Fibroblast of skin of right quadriceps (primary cell): ENCODE data around the gene RPP30.

Source experiments
- DNase-seq: peaks from one replicate; pipeline ENCODE4 v3.0.0-alpha.2; 2013

RPP30 gene

DNA sequence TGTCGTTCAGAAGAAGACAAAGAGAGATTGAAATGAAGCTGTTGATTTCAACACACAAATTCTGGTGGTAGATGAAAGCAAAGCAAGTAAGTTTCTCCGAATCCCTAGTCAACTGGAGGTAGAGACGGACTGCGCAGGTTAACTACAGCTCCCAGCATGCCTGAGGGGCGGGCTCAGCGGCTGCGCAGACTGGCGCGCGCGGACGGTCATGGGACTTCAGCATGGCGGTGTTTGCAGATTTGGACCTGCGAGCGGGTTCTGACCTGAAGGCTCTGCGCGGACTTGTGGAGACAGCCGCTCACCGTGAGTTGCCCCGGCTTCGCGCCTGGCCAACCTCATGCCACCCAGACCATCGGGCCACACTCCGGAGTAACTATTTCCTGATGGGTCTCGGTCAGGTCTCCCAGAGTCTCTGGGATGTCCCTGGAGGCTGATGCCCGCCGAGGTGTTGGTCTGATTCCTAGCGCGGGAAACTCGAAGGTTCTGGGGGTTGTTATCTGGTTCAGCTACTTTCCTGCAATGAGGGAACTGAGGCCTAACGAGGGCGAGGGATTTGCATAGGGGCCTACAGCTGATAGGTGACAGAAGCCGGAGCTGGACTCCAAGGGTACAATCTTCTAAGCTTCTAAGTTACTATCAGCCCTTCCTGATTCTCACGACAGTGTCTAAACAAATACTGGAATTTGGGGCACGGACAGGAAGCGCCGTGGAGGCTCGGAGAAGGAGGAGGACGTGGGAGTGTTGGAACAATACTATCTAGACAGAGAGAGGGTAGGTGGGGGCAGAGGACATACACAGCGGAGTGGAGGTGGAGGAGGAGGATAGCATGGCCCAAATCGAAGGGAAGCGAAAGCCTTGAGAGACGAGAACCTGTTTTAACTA, at the start of gene RPP30:
Gene RPP30, plus strand, starts transcription at position 209 of the 882 bp plus-strand sequence. Its CDS starts 13 bp downstream, at position 222.
- peak; percentile 69 for DNase-seq

GRCh38 chr10:90822508-90822907, 49.3 kb upstream of the RPP30 start:
- no peak for DNase-seq

DNA sequence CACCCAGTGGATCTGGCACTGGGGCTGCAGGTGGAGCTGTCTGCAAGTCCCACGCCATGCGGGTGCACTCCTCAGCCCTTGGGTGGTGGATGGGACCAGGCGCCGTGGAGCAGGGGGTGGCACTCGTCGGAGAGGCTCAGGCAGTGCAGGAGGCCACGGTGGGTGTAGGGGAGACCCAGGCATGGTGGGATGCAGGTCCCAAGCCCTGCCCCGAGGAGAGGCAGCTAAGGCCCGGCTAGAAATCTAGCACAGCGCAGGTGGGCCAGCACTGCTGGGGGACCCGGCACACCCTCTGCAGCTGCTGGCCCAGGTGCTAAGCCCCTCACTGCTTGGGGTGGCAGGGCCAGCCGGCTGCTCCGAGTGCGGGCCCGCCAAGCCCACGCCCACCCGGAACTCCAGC, 39.7 kb upstream of the RPP30 start:
- no peak for DNase-seq

- no peak for DNase-seq
Measured at GRCh38 chr10:90834326-90834725, 37.4 kb upstream of the RPP30 start.

DNA sequence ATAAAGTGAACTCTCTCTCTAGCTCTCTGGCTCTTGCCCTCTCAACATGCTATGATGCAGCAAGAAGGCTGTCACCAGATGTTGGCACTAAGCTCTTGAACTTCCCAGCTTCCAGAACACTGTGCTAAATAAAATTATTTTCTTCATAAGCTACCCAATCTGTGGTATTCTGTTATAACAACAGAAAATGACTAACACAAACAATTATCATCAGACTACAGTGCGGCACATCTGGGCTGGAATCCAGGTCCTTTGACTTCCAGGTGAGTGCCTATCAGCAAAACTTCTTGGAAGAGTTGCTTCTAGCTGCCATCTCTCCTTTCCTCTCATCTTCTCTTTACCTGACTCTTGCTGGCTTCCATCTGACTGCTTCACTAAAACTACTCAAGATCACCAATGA, 34.3 kb upstream of the RPP30 start:
- DNase-seq: no peak

DNA sequence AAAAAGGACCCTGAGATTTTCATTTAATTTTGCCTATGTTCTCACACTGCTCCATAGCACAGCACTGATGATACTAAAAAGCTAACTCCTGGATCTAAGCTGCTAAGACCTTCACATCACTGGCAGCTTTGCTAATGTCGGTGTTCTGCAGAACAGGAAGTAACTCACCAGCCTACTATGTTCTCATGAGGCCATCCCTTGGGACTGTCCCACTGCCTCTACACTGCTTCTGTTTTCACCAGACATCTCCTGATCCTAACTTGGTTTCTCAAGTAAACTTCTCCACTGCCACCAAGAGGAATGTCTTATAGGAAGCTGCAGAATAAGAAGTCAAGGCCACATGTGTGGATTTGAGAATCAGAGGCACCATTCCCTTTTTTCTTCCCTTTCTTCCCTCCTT, 29.0 kb upstream of the RPP30 start:
- no peak for DNase-seq

- DNase-seq: no peak
Measured at GRCh38 chr10:90845726-90846125, 26.0 kb upstream of the RPP30 start.

GRCh38 chr10:90846746-90847145, 25.0 kb upstream of the RPP30 start:
- DNase-seq: no peak

DNA sequence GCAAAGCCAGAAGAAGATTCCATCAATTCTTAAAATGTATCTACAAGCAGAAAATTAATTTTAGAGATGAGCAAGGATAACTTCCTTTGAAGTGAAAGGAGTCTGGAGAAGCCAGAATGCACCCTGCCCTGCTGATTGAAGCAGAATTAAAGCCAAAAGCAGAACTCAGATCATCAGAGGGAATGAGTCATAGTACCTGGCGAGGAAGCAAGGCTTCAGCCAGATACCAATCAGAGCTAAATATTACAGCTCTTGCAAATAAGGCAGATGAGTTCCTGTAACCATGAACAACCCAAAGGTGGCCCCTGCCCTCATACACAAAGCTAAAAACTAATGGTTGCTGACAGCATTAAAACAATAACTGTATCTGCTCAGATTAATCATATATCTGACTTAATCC, 24.3 kb upstream of the RPP30 start:
- DNase-seq: peak; percentile 46

DNA sequence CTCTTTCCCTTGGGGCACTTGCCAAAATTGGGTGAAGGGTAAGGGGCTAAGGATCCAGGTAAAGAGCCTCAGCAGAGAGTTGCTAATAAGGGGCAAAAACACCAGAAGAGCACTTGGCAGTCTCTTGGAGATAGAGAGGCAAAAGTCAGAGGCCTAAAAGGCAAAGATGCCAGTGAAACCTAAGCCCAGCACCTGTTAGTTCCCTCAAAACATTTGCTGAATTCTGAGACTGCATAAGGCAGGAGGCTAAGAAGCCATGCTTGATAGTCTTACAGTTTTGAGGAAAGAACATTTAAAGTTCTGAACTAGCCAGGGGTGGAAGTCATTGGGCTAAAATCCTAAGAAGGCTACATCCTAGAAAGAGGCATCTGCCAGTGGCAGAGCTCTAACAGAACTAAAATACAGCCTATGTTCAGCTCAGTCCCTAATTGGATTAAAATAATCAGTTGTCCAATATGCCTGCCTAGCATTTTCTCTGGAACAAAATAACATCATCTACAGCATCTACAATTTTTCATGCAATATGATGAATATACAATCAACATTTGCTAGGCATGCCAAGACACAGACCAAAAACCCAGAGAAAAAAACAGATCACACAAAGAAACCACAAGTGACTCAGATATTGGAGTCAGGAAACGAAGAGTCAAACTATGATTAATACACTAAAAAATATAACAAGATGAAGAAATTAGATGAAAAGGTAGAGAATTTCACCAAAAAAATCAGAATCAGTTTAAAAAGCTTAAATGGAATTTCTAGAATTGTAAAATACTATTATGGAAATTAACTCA, 21.6 kb upstream of the RPP30 start:
- DNase-seq: peak; percentile 42

- no peak for DNase-seq
Measured at GRCh38 chr10:90855126-90855525, 16.6 kb upstream of the RPP30 start.

- no peak for DNase-seq
Measured at GRCh38 chr10:90856261-90856660, 15.5 kb upstream of the RPP30 start.

DNA sequence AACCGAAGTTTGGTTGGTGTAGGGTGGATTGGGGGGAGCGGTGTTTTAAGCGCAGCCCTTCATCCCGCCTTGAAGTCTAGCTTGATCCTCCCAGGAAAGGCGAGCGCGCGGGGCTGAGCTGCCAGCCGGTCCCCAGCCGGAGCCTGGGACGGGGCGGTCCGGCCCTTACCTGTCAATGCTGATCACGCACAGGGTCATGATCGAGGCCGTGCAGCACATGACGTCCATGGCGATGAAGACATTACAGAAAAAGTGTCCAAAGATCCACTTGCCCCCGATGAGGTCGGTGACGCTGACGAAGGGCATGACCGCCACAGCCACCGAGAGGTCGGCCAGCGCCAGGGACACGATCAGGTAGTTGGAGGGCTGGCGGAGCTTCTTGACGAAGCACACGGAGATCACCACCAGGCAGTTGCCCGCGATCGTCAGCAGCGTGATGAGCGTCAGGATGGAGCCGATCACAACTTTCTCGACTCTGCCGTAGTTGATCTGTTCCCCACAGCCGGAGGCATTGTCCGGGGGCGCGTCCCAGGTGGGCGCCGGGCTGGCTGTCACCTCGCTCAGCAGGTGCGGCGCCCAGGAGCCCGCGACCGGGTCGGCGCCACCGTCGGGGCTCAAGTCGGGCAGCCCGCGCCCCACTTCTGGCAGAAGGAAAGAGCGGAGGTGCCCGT, 14.7 kb upstream of the RPP30 start:
- no peak for DNase-seq

DNA sequence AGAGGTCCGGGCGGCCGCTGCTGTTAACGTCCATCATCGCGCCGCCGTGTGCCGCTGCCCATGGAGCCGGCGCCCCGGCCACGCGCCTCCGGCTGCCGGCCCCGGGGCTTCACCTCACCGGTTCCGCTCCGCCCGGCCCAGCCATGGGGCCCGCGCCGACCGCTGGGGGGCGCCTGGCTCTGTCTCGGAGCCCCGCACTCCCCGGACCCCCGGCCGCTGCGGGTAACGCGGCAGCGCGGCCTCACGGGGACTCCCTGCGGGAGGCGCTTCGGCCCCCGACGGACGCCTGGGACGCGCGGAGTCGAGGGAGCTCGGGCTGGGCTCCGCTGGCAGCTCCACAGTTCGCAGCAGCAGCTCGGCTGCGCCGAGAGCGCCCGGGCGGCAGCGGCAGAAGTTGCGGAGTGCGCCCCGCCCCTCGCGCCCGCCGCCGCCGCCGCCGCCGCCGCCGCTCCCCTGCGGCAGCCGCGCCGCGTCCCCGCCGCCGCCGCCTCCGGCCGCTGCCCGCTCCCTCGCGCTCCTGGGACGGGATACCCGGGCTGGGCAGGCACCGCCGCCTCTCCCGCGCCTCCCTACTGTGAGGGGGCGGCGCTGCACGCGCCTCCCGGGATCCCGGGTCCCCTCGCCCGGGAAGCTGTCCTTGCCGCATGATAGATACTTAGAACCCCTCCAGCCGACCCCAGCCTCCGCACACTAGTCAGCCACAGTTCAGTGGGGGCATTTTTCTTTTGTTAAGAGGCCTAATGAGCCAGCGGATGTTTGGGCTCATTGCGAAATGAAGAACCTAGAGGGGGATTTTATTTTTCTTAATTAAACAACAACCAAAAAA, 13.9 kb upstream of the RPP30 start, which contains the start of gene HTR7:
Gene HTR7, minus strand, starts transcription at position 405 of the 826 bp plus-strand sequence. Its CDS starts 368 bp downstream, at position 37.
- DNase-seq: peak; percentile 55

GRCh38 chr10:90858461-90858968, 13.3 kb upstream of the RPP30 start:
- DNase-seq: no peak

DNA sequence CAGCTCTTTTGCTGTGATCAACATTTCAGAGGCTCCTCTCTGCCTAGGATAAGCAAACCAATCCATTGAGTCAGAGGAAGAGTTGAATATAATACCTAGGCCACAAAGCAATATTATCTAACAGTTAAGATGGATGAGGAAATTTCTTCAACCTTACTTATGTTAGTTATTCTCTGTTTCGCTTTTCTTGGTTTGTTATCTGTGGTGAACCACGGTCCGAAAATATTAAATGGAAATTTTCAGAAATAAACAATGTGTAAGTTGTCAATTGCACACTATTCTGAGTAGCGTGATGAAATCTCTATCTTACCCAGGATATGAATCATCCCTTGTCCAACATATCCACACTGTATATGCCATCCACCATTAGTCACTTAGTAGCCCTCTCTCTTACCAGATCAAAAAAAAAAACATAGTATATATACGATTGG, 12.4 kb upstream of the RPP30 start:
- DNase-seq: peak; percentile 74

DNA sequence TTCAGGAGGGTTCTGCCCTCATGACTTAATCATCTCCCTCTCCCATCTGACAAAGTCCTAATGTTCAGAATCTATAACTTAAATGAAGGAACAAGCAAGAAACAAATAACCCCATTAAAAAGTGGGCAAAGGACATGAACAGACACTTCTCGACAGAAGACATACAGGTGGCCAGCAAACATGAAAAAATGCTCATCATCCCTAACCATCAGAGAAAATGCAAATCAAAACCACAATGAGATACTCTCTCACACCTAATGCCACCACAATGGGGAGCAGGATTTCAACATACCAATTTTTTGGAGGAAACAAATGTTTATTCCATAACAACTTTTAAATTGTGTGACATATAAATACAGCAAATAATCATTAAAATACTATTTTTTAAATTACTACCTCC, 11.0 kb upstream of the RPP30 start:
- DNase-seq: no peak

DNA sequence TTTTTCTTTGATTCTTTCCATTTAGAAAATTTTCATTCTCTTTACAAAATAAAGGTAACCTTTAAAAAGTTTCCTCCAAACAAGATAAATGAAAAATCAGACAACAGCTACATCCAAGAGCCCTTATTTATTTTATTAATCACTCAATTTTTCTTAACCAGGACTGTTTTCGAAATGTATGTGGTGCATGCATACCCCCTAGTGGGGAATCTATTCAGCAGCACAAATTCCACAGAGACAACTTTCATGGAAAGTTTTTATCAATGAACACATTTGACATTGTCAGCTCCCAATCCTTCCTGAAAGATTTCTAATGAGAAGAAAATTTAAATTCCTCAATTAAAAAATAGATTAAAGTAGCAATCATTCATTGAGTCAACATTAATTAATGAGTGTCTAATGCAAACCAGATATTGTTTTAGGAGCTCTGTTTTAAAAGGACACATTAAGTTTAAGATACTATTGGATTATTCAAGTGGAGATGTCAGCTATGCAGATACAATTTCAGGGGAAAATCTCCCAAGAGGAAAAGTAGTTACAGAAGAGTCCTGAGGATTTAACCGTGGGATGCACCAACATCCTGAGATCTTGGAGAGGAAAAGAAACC, 8.8 kb upstream of the RPP30 start:
- peak; percentile 37 for DNase-seq

- peak; percentile 30 for DNase-seq
Measured at GRCh38 chr10:90865401-90865800, 6.4 kb upstream of the RPP30 start.

- no peak for DNase-seq
Measured at GRCh38 chr10:90866050-90866598, 5.7 kb upstream of the RPP30 start.

- DNase-seq: peak; percentile 79
Measured at GRCh38 chr10:90871279-90871765, 452 bp upstream of the RPP30 start.
